HG03469 (cell line): ENCODE data around the gene MAN1A2.

Source experiments
- ATAC-seq: cut with Tn5 transposase; IDR thresholded peaks from one replicate; pipeline ENCODE4 v1.9.1; 2021; ENCODE audit warnings: mild to moderate bottlenecking, moderate library complexity, moderate number of reproducible peaks; ENCODE audit not compliant: unreplicated experiment

MAN1A2 gene

DNA sequence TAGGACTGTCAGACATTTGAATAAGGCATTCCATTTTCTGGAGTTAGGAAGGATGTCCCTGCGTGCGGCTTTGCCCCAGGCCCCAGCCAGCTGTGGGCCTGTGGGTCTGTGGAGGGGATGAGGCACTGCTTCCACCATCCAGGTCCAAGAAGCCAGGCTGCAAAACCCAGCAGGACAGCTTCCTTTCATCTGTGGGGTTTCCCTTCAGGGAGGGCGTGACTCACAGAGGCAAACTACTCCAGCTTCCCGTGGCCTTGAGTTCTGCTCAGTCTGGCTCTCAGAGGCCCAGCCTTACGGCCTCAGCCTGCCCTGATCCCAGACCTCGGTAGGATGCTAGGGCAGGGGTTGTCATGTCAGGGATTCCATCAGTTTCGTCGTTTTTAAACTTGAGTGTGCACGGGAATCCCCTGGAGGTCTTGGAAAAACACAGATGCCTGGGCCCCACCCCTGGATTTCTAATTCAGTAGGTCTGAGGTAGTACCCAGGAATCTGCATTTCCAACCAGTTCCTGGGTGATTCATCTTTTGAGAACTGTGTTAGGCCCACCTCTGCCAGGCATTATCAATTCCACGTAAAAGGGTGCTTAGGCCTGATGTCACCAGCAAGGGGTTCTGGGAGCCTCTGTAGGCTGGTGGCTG, 206.3 kb downstream of the MAN1A2 start:
- no peak for ATAC-seq

DNA sequence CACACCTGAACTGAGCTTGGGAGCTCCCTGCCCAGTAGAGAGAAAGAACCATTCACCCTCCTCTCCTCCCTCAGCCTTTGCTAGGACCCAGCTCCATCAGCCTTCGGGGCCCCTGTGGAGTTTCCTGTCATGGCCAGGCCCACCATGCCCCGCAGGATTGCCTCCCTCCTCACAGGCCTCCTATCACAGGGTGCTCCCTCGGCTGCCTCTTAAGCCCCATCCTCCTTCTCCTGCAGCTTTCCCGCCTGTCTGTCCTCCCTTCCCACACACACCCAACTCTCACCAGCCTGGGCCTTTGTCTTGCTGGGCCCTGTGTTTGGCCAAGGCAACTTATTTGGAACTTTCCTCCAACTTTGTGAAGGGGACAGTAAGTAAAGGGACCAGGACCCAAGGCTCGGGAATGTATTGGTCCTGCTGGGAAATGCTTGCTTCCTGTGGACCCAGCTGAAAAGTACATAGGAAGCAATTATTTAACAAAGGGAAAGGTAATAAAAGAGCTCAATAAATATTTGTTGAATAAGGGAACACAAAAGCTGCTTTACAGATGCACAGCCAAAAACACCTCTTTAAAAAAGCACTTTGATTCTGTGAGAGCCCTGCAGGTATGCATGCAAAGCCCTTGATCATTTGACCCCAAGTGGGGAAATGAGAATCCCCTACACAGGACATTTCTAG, 207.0 kb downstream of the MAN1A2 start:
- ATAC-seq: no peak

DNA sequence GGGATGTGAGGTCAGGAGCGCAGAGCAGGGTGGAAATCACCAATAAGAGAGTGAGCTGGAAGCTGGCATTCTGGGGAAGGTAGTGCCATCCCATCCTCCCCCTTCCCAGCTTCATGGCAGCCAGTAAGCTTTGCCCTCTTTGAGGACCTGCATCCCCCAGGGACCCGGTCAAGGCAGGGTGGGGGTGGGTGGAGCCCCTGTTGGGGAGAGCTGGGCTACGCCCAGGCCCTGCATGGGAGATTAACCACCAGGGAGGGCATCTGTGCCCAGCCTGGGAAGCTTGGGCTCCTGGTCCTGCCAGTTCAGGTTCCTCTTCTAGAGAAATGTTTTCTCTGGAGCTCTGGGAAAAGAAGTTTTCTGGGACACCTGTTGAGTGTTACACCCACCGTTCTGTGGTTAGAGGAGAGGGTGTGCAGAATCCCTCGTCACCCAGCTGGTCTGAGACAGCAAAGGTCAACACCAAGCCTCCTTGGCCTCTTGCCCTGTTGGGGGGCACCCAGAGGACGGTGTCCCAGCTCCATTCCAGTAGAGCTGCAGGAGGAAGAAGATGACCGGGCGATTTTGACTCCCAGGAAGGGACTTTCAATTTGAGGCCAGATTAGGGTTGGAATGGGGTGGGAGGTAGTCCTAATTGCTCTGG, 208.5 kb downstream of the MAN1A2 start:
- no peak for ATAC-seq

DNA sequence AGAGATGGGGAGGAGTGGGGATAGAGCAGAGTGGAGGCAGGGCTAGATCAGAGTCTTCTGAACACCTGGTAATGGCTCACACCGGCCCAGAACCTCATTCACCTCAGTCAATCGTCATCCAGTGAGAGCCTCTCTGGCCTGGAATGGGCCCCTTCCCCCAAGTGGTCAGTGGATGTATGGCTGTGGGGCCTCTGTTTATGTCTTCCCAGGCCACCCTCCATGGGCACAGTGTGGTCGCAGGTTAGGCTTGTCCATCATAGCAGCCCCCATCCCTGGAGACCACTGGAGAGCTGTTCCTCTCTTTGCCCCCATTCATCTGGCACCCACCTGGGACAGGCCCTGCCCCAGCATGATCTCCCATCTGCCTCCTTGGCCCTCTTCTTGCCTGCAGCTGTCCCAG, 209.0 kb downstream of the MAN1A2 start:
- no peak for ATAC-seq

DNA sequence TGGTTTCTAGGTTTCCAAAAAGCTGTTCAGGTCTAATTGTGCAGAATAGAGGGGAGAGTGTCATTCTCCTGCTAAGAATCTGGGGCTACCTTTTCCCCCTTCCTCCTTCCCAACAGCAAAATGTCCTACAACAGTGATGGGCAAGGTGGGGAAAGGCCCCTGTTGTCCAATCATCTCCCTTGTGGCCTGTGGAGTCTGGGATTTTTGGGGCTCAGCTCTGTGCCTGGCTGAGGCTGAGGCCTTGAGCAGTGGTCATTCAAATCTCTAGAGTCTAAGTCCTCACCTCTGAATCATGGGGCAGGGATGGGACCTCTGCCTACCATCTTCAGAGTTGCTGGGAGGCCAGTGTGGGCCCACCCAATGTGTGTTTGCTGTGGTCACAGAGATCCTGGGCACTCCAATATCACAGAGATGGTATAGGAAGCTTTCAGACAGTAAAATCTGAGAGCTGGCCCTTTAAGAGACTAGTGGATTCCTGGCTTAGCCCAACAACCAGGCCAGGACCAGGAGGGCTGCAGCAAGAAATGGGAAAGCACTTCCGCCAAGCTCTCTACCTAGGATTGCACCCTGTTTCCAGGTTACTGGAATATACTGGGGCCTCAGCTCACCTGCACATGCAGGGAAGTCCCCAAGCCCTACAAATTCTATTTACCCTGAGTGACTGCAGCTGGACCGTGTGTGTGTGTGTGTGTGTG, 210.1 kb downstream of the MAN1A2 start:
- no peak for ATAC-seq

DNA sequence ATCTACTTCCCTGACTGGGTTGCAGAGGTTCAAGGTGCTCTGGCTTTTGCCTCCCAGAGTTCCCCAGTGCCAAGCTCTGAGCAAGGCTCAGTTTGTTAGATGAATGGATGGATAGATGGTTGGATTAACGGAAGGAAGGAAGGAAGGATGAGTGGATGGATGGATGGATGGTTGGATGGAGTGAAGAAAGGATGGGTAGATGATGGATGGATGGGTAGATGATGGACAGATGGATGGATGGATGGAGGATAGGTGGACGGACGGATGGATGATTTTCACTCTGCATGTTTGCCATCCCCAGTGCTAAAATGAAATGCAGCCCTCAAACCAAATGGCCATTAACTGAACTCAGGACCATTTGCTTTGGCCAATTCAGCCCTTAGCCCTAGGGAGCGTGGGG, 211.2 kb downstream of the MAN1A2 start:
- ATAC-seq: no peak
